ENCODE data around the gene TAF1L.

DNA sequence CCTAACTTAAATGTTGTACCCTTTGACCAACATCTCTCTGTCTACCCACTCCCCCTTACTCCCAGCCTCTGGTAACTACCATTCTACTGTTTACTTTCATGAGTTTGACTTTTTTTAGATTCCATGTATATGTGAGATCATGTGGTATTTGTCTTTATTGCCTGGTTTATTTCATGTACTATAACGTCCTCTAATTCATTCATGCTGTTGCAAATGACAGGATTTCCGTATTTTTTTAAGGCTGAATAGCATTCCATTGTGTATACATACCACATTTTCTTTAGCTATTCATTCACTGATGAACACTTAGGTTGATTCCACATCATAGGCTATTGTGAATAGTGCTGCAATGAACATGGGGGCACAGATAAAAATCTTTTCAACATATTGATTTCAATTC is 50.7 kb downstream of the TAF1L start:
- TF ChIP-seq, protein P1, sequence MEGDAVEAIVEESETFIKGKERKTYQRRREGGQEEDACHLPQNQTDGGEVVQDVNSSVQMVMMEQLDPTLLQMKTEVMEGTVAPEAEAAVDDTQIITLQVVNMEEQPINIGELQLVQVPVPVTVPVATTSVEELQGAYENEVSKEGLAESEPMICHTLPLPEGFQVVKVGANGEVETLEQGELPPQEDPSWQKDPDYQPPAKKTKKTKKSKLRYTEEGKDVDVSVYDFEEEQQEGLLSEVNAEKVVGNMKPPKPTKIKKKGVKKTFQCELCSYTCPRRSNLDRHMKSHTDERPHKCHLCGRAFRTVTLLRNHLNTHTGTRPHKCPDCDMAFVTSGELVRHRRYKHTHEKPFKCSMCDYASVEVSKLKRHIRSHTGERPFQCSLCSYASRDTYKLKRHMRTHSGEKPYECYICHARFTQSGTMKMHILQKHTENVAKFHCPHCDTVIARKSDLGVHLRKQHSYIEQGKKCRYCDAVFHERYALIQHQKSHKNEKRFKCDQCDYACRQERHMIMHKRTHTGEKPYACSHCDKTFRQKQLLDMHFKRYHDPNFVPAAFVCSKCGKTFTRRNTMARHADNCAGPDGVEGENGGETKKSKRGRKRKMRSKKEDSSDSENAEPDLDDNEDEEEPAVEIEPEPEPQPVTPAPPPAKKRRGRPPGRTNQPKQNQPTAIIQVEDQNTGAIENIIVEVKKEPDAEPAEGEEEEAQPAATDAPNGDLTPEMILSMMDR (IDR thresholded peaks at IDR 0.05), result no peak
- TF ChIP-seq POLR2A (IDR thresholded peaks at IDR 0.05), result no peak
- TF ChIP-seq EP300 (IDR thresholded peaks at IDR 0.05), result no peak

Data from suprapubic skin (tissue), 3 donors.